K562 (cell line): ENCODE data around the gene PAFAH1B2. TPM values are rescaled to one million over a fixed set of nuclear protein-coding genes. Genes with fewer than 3 reads are reported as not detected.

Source experiments
- ATAC-seq: fragments of 200-7000 bp; cut with Tn5 transposase; 3 replicates; pipeline ENCODE4 v1.9.1; 2020; ENCODE audit warnings: moderate library complexity
- BruUV-seq: library from RNA; stranded (reverse); fragments of 400-500 nt; replicated peaks from 2 replicates; lab custom pipeline; 2021; lab: Mats Ljungman, UMichigan
- CTCF ChIA-PET: fragments of 300-600 bp; formaldehyde crosslinking; extraction: SDS; loops from one replicate; lab custom pipeline; 2021; ENCODE audit warnings: low intra/inter-chr PET ratio; lab: Yijun Ruan, JAX
- POLR2A ChIA-PET: fragments of 300-600, 350-650 bp; sonication (Branson Sonifier 250); formaldehyde crosslinking; extraction: SDS; loops from one replicate; lab custom pipeline; 2021; ENCODE audit warnings: antibody characterized with exemption, inconsistent platforms; lab: Yijun Ruan, JAX
- DNase-seq, 4 experiments: peaks; one replicate each; pipeline versions ENCODE4 v3.0.0 to v3.0.0-alpha.2; 2011 to 2018; ENCODE audit warnings: low spot score in 3 of 4, mixed read lengths in 3 of 4; ENCODE audit errors: extremely low read depth in 1 of 4
- FAIRE-seq: peaks from 2 replicates; lab custom pipeline; 2011; peaks lifted over from hg19 to GRCh38; lab: Jason Lieb, UNC
- H2AFZ ChIP-seq: 2 replicates; pipeline ENCODE4 v1.6.0; 2011; ENCODE audit warnings: low read depth, low read length, control low read depth, inconsistent platforms
- H3K27ac ChIP-seq: fragments of 200-600 bp; 3 replicates; pipeline ENCODE4 v1.8.0; 2011; ENCODE audit warnings: low read depth, mild to moderate bottlenecking, control low read depth, inconsistent platforms, low read length, moderate library complexity, mixed read lengths; ENCODE audit errors: extremely low read depth
- H3K27me3 ChIP-seq, 2 experiments: fragments of 300-600 bp in 1 of 2; 2 replicates in 1 of 2; 3 replicates in 1 of 2; pipeline versions ENCODE4 v1.6.0 to v1.8.0; 2011; ENCODE audit warnings: inconsistent platforms in 2 of 2, low read length in 2 of 2, mild to moderate bottlenecking in 1 of 2, mixed read lengths in 1 of 2, moderate library complexity in 1 of 2; ENCODE audit not compliant: control insufficient read depth in 2 of 2, insufficient read depth in 2 of 2
- H3K36me3 ChIP-seq: fragments of 300-600 bp; 3 replicates; pipeline ENCODE4 v1.8.0; 2011; ENCODE audit warnings: mild to moderate bottlenecking, low read length, inconsistent platforms; ENCODE audit not compliant: control insufficient read depth, insufficient read depth
- H3K4me1 ChIP-seq, 2 experiments: fragments of 200-600 bp in 1 of 2; replicated peaks in 1 of 2; 2 replicates in 1 of 2; 3 replicates in 1 of 2; pipeline versions ENCODE4 v1.5.1 to v1.8.0; 2011; ENCODE audit warnings: inconsistent platforms in 2 of 2, low read length in 2 of 2, mild to moderate bottlenecking in 1 of 2, mixed read lengths in 1 of 2, moderate library complexity in 1 of 2; ENCODE audit not compliant: control insufficient read depth in 2 of 2, insufficient read depth in 2 of 2
- H3K4me2 ChIP-seq: 2 replicates; pipeline ENCODE4 v1.6.1; 2011; ENCODE audit warnings: low read length, control low read depth, inconsistent platforms, mixed read lengths; ENCODE audit not compliant: insufficient read depth
- H3K4me3 ChIP-seq: fragments of 200-600 bp; sonication (generic), shearing (Covaris generic); 2 replicates; pipeline ENCODE4 v1.5.1; 2016; ENCODE audit warnings: control low read depth, inconsistent platforms
- H3K79me2 ChIP-seq: fragments of 200-600 bp; 3 replicates; pipeline ENCODE4 v1.8.0; 2011; ENCODE audit warnings: low read length, inconsistent platforms; ENCODE audit not compliant: control insufficient read depth, insufficient read depth
- H3K9ac ChIP-seq, 2 experiments: 2 replicates each; pipeline versions ENCODE4 v1.6.0 to v1.6.1; 2011; ENCODE audit warnings: low read depth in 2 of 2, low read length in 2 of 2, control low read depth in 1 of 2, inconsistent platforms in 1 of 2, mild to moderate bottlenecking in 1 of 2, mixed read lengths in 1 of 2; ENCODE audit not compliant: insufficient read depth in 1 of 2
- H3K9me1 ChIP-seq: one replicate; pipeline ENCODE4 v1.6.0; 2011; ENCODE audit warnings: inconsistent platforms, mild to moderate bottlenecking, low read length, moderate library complexity; ENCODE audit not compliant: control insufficient read depth, insufficient read depth
- H3K9me3 ChIP-seq: replicated peaks from 2 replicates; pipeline ENCODE4 v1.5.1; 2011; ENCODE audit warnings: low read depth, low read length, inconsistent platforms; ENCODE audit not compliant: control insufficient read depth, insufficient read depth
- H4K20me1 ChIP-seq: replicated peaks from 2 replicates; pipeline ENCODE4 v1.6.1; 2011; ENCODE audit warnings: low read length, inconsistent platforms, mixed read lengths; ENCODE audit not compliant: control insufficient read depth, insufficient read depth
- DPF2 ChIP-seq: fragments of 450-650 bp; IDR thresholded peaks from 2 replicates; pipeline ENCODE4 v1.6.1; 2016
- HOMEZ ChIP-seq: fragments of 250-450 bp; sonication (Bioruptor Pico); IDR thresholded peaks from 2 replicates; pipeline ENCODE4 v1.4.0; 2020; ENCODE audit warnings: mild to moderate bottlenecking, moderate library complexity
- PBX2 ChIP-seq, 2 experiments: IDR thresholded peaks in 1 of 2; conservative IDR thresholded peaks in 1 of 2; 2 replicates each; pipeline ENCODE4 v1.6.1; 2016; ENCODE audit warnings: low read depth in 2 of 2, mild to moderate bottlenecking in 1 of 2, missing compliant biosample characterization in 1 of 2, missing genetic modification characterization in 1 of 2, moderate library complexity in 1 of 2
- PKNOX1 ChIP-seq: fragments of 450-650 bp; IDR thresholded peaks from 2 replicates; pipeline ENCODE4 v1.6.1; 2016
- ZBTB40 ChIP-seq, 2 experiments: fragments of 450-650 bp in 1 of 2; sonication (generic) in 1 of 2; formaldehyde crosslinking in 1 of 2; IDR thresholded peaks; 2 replicates each; pipeline versions ENCODE4 v1.7.1 to v1.9.0; 2016 to 2022; ENCODE audit warnings: inconsistent platforms in 1 of 2, mild to moderate bottlenecking in 1 of 2, missing genetic modification reagents in 1 of 2
- WGBS: fragments of 100-300 bp; shearing (Covaris generic); methylation state at CpG from one replicate; pipeline ENCODE4 v1.1.6; 2016; ENCODE audit warnings: low coverage, mixed read lengths; ENCODE audit not compliant: insufficient coverage; ENCODE audit errors: missing lambda C conversion rate; 5-methylcytosine and 5-hydroxymethylcytosine counted together
- in situ Hi-C: fragments of 300-500 bp; cut with MboI; formaldehyde crosslinking; loops from 4 replicates; pipeline ENCODE4 v1.15.0; 2018; ENCODE audit warnings: inconsistent platforms, mixed read lengths
- intact Hi-C: fragments of 100-400 bp; cut with micrococcal nuclease; formaldehyde crosslinking; loops from 2 replicates; pipeline ENCODE4 v1.14.2; 2022
- polyA plus RNA-seq, 8 experiments: library from polyadenylated mRNA; depleted of rRNA in 4 of 8; stranded (reverse) in 5 of 8; unstranded in 3 of 8; fragments of >200 nt; fragmentation: Nextera tagmentation in 2 of 8; fragmentation: Illumina TruSeq in 1 of 8; extraction: Ambion mirVana in 2 of 8; extraction: Trizol in 1 of 8; gene quantifications; 2 replicates each; pipeline versions ENCODE4 v1.2.1 to v1.2.3, GENCODE V29; 2011 to 2014; ENCODE audit warnings: inconsistent platforms in 1 of 8, missing spikeins in 1 of 8
- total RNA-seq, 7 experiments: library from RNA; depleted of rRNA in 6 of 7; stranded (reverse); fragments of >200 nt in 6 of 7; fragmentation: Illumina TruSeq in 2 of 7; extraction: Trizol in 2 of 7; gene quantifications; 2 replicates each; pipeline versions ENCODE4 v1.2.1 to v1.2.3, GENCODE V29; 2011 to 2021; ENCODE audit warnings: low replicate concordance in 1 of 7

The PAFAH1B2 gene
- total and polyA plus RNA-seq, 9 of the 15 experiments (the other 6 are each of a cell fraction or from before 2014, with no cell fraction given): 27.8 to 94.7 (median 64.9) TPM

GRCh38 chr11:117145393-117145761, 1.3 kb downstream of the PAFAH1B2 start:
- peaks cover 6% of the 10 kb centered on the region for H4K20me1 ChIP-seq
- DNase-seq: peak; percentile 36 to 65 (median 53)
- CTCF ChIA-PET: no interaction called here
- BruUV-seq: TSS peak; percentile 59
- H3K27me3 ChIP-seq: no peaks in the 10 kb centered on the region
- peak; percentile 32 for FAIRE-seq
- H3K4me2 ChIP-seq: peak overlapping the region; percentile 100
- H3K27ac ChIP-seq: peak overlapping the region; percentile 88
- H3K9me1 ChIP-seq: no peaks in the 10 kb centered on the region
- H3K36me3 ChIP-seq: peaks cover 40% of the 10 kb centered on the region
- peak overlapping the region; percentile 89 for H3K4me3 ChIP-seq
- POLR2A ChIA-PET: interaction anchor here (0.7 to 2.7 kb wide), 7 partner anchors 9 to 49 kb away, joined by 4 to 17 read pairs (median 6); partner anchors contain the start of gene SIDT2
- H3K9ac ChIP-seq: peak overlapping the region; percentile 90 to 92
- peaks cover 67% of the 10 kb centered on the region for H3K79me2 ChIP-seq
- intact Hi-C loops (loop anchor here (1.0 to 2.0 kb wide), 2 partner anchors 33 to 79 kb away; partner anchors contain the start of gene SIDT2), in situ Hi-C loops (no loop called here)
- H2AFZ ChIP-seq: no peak overlapping the region
- H3K9me3 ChIP-seq: no peaks in the 10 kb centered on the region
- WGBS: 2% methylated on average over 5 of the region's 5 CpGs
- peaks cover 10 to 13% of the 10 kb centered on the region in 2 experiments; a peak in 4 of 5 replicates for H3K4me1 ChIP-seq
- peak; percentile 44 for ATAC-seq
- TF ChIP-seq PBX2 (CRISPR knock-in tag; IDR thresholded peaks at IDR 0.05; ENCODE audit: low read depth) (no peak), PBX2 (tag; conservative IDR thresholded peaks at IDR 0.05; ENCODE audit: low read depth) (peak; percentile 87), DPF2 (peak; percentile 29; the same call in 1 of the 2 replicates), PKNOX1 (peak; percentile 82; the same call in 1 of the 2 replicates), ZBTB40 (IDR thresholded peaks at IDR 0.05) (0 out of 2 replicates have a peak, but pooled peaks have one; percentile 11), ZBTB40 (CRISPR knock-in tag; IDR thresholded peaks at IDR 0.05) (no peak), HOMEZ (no peak)
